T-cell (primary cell): ENCODE data around the gene DRD3. TPM values are rescaled to one million over a fixed set of nuclear protein-coding genes. Genes with fewer than 3 reads are reported as not detected.

ENCODE experiments used
- ATAC-seq, 4 experiments: fragments of 200-7000 bp in 3 of 4; fragments of 150-1000 bp in 1 of 4; cut with Tn5 transposase; replicated peaks in 1 of 4; 1 replicate in 3 of 4; 2 replicates in 1 of 4; pipeline ENCODE4 v1.10.0; 2021; ENCODE audit warnings: moderate library complexity in 3 of 4, mild to moderate bottlenecking in 2 of 4, moderate number of reproducible peaks in 1 of 4
- CTCF ChIA-PET, 2 donors: fragments of 300-600 bp; sonication (Branson Sonifier 250); formaldehyde crosslinking; loops; one replicate each; lab custom pipeline; 2022; ENCODE audit warnings: antibody characterized with exemption in 2 of 2; lab: Charles Lee
- POLR2A ChIA-PET, 2 donors: fragments of 300-600 bp; sonication (Branson Sonifier 250); formaldehyde crosslinking; loops; one replicate each; lab custom pipeline; 2022; ENCODE audit warnings: antibody characterized with exemption in 2 of 2; lab: Charles Lee
- DNase-seq, 35 experiments: peaks; one replicate each; pipeline versions ENCODE4 v3.0.0 to v3.0.0-alpha.2; 2013 to 2023
- H3K27ac ChIP-seq: one replicate; pipeline ENCODE4 v1.5.1; 2013; ENCODE audit warnings: low read length
- H3K27me3 ChIP-seq, 2 experiments: replicated peaks in 1 of 2; 1 replicate in 1 of 2; 2 replicates in 1 of 2; pipeline versions ENCODE4 v1.6.1 to v1.7.0; 2013; ENCODE audit warnings: low read length in 1 of 2, mixed read lengths in 1 of 2; ENCODE audit not compliant: control insufficient read depth in 2 of 2, insufficient read depth in 2 of 2; ENCODE audit errors: extremely low read depth in 1 of 2
- H3K36me3 ChIP-seq, 2 donors: 1 replicate in 1 of 2; 2 replicates in 1 of 2; pipeline versions ENCODE4 v1.6.1 to v1.7.0; 2013; ENCODE audit warnings: low read length in 1 of 2; ENCODE audit not compliant: control insufficient read depth in 2 of 2, insufficient read depth in 1 of 2; ENCODE audit errors: extremely low read depth in 1 of 2
- H3K4me1 ChIP-seq, 2 experiments: 1 replicate in 1 of 2; 2 replicates in 1 of 2; pipeline versions ENCODE4 v1.6.1 to v1.7.0; 2013; ENCODE audit warnings: low read length in 2 of 2, mixed read lengths in 1 of 2; ENCODE audit not compliant: insufficient read depth in 2 of 2, control insufficient read depth in 1 of 2; ENCODE audit errors: extremely low read depth in 1 of 2
- H3K4me3 ChIP-seq, 2 donors: 1 replicate in 1 of 2; 2 replicates in 1 of 2; pipeline versions ENCODE4 v1.5.1 to v1.7.0; 2013; ENCODE audit warnings: mild to moderate bottlenecking in 2 of 2, low read length in 1 of 2, moderate library complexity in 1 of 2; ENCODE audit not compliant: control insufficient read depth in 1 of 2; ENCODE audit errors: extremely low read depth in 1 of 2
- H3K9me3 ChIP-seq: 2 replicates; pipeline ENCODE4 v1.7.0; 2013
- H3K27ac Mint-ChIP-seq, 2 donors: one replicate each; pipeline ENCODE4 v1.8.0; 2020 to 2021; ENCODE audit warnings: mild to moderate bottlenecking in 2 of 2, mixed read lengths in 2 of 2
- H3K27me3 Mint-ChIP-seq, 2 donors: one replicate each; pipeline ENCODE4 v1.8.0; 2021 to 2022; ENCODE audit warnings: mixed read lengths in 2 of 2
- H3K36me3 Mint-ChIP-seq: one replicate; pipeline ENCODE4 v1.8.0; 2021; ENCODE audit warnings: mixed read lengths
- H3K4me1 Mint-ChIP-seq, 3 donors: one replicate each; pipeline ENCODE4 v1.8.0; 2020 to 2022; ENCODE audit warnings: mixed read lengths in 3 of 3, mild to moderate bottlenecking in 1 of 3
- H3K4me3 Mint-ChIP-seq, 3 donors: one replicate each; pipeline ENCODE4 v1.8.0; 2020 to 2022; ENCODE audit warnings: mild to moderate bottlenecking in 3 of 3, mixed read lengths in 3 of 3, moderate library complexity in 3 of 3
- H3K9me3 Mint-ChIP-seq, 3 donors: one replicate each; pipeline ENCODE4 v1.8.0; 2020 to 2022; ENCODE audit warnings: mixed read lengths in 3 of 3
- WGBS: methylation state at CpG from one replicate; pipeline ENCODE4 v1.1.5; 2013; ENCODE audit warnings: missing lambda C conversion rate; ENCODE audit not compliant: insufficient coverage; 5-methylcytosine and 5-hydroxymethylcytosine counted together
- total RNA-seq, 35 experiments: library from RNA in 6 of 35; stranded (reverse) in 6 of 35; fragments of 120-200 nt in 1 of 35; gene quantifications; one replicate each; pipeline versions ENCODE4 v1.2.1 to v1.2.4 and lab custom pipeline; 2013 to 2026

DRD3 gene
- total RNA-seq = under 1 TPM in 2 of 5 donors, not detected in 3; 0.23 to 0.26 TPM
- total RNA-seq (2013) = 0.31 TPM
- 0 to 0.64 (median 0.11) reads per million in 29 experiments for total RNA-seq (lab: John Stamatoyannopoulos, UW)

DNA sequence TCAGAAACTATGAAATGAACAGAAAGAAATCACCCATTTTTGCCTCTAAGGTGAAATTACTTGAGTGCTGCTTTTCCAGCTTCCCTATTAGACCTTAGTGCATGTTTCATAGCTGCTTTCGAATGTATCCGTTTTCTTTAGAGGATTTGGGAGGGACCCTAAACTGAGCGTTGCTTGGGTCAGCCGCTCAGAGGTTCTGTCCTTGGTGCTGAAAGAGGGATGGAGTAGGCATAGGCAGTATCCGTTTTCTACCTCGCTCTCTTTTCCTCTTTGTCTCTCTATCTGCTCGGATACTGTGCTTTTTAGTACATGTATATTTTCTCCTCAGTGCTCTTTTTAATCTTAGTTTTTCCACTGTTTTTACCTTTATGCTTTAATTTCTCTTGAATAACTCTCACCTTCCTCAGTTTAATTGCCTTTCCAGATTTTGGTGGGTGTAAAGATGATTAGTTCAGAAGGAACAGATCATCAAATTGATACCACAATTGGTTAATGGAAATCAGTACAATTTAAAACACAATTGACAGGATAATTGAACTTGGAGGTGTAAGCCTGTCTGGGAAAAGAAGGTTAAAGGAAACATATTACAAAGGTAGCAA lies at the start of gene DRD3:
TSS of gene DRD3 (minus strand) at position 283 of the 599 bp plus-strand sequence. CDS start 7,060 bp downstream, outside the sequence.
- Histone ChIP-seq H3K27me3 (no peaks in the 10 kb centered on the region), H3K4me3 (no peak within 1 kb of the TSS), H3K27ac (no peak within 1 kb of the TSS), H3K9me3 (no peaks in the 10 kb centered on the region), H3K4me1 (no peaks in the 10 kb centered on the region), H3K36me3 (no peaks in the 10 kb centered on the region)
- H3K4me1 Mint-ChIP-seq = peaks cover 7 to 13% (median 10%) of the 10 kb centered on the region in 3 donors
- no peak within 1 kb of the TSS for H3K27ac Mint-ChIP-seq
- 20% methylated on average over 1 of the region's 7 CpGs for WGBS
- H3K27me3 Mint-ChIP-seq = peaks cover 0 to 11% of the 10 kb centered on the region in 2 donors
- ChIA-PET CTCF (interaction anchor here in 1 of 2 donors (0.8 to 1.2 kb wide), 4 partner anchors 15 to 244 kb away, joined by 3 to 8 read pairs (median 4); no protein-coding TSS in a partner anchor), POLR2A (interaction anchor here in 1 of 2 donors (0.7 kb wide), 1 partner anchor 35 kb away, joined by 4 read pairs; no protein-coding TSS in a partner anchor)
- DNase-seq (peak in 7 of 35 experiments; percentile 1 to 42 (median 9)), ATAC-seq (peak in 1 of 4 experiments; percentile 43)
- H3K4me3 Mint-ChIP-seq = no peak within 1 kb of the TSS
- peaks cover under 1 to 7% (median 3%) of the 10 kb centered on the region in 3 donors for H3K9me3 Mint-ChIP-seq
- no peaks in the 10 kb centered on the region for H3K36me3 Mint-ChIP-seq

DNA sequence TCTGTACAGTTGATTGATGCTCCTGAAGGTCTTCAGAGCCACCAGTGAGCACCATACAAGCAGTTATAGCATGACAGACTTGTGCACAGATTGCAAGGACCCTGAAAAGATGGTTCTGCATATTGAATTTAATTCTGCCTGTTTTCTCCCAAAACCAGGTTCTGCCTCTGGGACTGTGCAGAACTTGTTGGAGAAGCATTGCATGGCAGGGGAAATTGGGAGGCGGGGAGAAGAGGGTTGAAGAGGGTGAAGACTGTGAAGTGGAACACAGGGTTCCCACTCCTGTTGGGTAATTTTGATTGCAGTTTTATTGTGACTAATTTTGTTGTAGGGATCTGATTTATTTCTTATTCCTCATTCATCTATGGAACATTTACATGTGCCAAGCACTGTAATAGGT lies 48.2 kb upstream of the DRD3 start:
- Mint-ChIP-seq H3K4me3 (peak overlapping the region in 1 of 3 donors; percentile 74), H3K36me3 (peaks cover 19% of the 10 kb centered on the region), H3K9me3 (peaks cover 7 to 14% (median 8%) of the 10 kb centered on the region in 3 donors), H3K27ac (peak overlapping the region; percentile 97 to 99), H3K4me1 (peaks cover 35 to 93% (median 87%) of the 10 kb centered on the region in 3 donors), H3K27me3 (no peaks in the 10 kb centered on the region)
- H3K27ac ChIP-seq = peak overlapping the region; percentile 87
- DNase-seq (no peak), ATAC-seq (no peak)
- ChIA-PET POLR2A (interaction anchor here (1.0 to 1.1 kb wide), 3 partner anchors 9 to 14 kb away, joined by 4 to 7 read pairs (median 4); no protein-coding TSS in a partner anchor), CTCF (interaction anchor here in 1 of 2 donors (0.5 to 1.7 kb wide), 4 partner anchors 12 to 118 kb away, joined by 3 to 10 read pairs (median 4); no protein-coding TSS in a partner anchor)
- peaks cover 9 to 54% of the 10 kb centered on the region in 2 experiments for H3K4me1 ChIP-seq
- no peaks in the 10 kb centered on the region for H3K36me3 ChIP-seq
- H3K27me3 ChIP-seq = no peaks in the 10 kb centered on the region
- H3K4me3 ChIP-seq = no peak overlapping the region
- peaks cover 2% of the 10 kb centered on the region for H3K9me3 ChIP-seq
- WGBS = no CpG with 5 or more reads among the region's 1 CpG

DNA sequence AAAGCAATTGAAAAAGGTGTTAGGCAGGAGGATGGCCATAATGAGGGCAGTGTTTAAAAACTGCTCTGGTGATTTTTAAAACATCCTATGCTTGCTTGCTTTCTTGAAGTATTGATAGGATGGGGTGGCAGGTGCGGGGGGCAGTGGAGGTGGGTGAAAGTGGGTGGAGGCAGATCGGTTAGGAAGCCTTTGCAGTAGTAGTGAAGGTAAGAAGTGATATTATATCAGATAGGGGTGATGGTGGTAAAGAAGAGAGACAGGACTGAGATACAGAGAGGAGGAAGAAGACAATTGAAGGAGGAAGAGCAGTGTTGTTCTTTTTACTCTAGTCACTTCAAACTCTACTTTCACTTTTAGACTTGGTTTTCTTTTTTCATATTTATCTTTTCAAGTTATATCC lies 47.5 kb upstream of the DRD3 start:
- ChIA-PET POLR2A (interaction anchor here in 1 of 2 donors (1.1 kb wide), 1 partner anchor 13 kb away, joined by 7 read pairs; no protein-coding TSS in a partner anchor), CTCF (no interaction called here)
- Histone ChIP-seq H3K36me3 (no peaks in the 10 kb centered on the region), H3K27ac (peak overlapping the region; percentile 87), H3K4me3 (no peak overlapping the region), H3K27me3 (no peaks in the 10 kb centered on the region), H3K4me1 (peaks cover 4 to 54% of the 10 kb centered on the region in 2 experiments), H3K9me3 (peaks cover 2% of the 10 kb centered on the region)
- Mint-ChIP-seq H3K9me3 (peaks cover 7 to 14% (median 8%) of the 10 kb centered on the region in 3 donors), H3K4me3 (peak overlapping the region; percentile 48 to 74 (median 56)), H3K4me1 (peaks cover 28 to 93% (median 85%) of the 10 kb centered on the region in 3 donors), H3K36me3 (peaks cover 19% of the 10 kb centered on the region), H3K27ac (peak overlapping the region; percentile 97 to 99), H3K27me3 (no peaks in the 10 kb centered on the region)
- 6% methylated on average over 2 of the region's 2 CpGs for WGBS
- DNase-seq (peak in 1 of 35 experiments; percentile 21), ATAC-seq (peak in 2 of 4 experiments; percentile 21 to 24)

DNA sequence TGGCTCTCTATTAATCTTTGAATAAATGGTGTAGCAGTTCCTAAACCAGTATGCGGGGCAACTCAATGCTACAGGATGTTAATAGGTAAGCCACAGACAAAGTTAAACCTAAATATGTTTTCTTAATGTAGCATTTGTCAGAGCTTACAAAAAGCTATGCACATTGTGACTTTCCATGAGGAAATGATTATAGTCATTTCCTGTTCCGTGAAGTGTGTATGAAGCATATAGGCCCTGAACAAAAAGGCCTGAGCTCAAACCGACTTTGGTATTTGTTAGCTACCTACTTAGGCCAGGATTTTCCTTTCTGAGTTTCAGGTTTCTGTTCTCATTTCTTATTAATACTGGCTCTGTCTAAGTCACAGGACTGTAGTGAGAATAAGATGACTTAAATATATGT lies 44.3 kb upstream of the DRD3 start:
- Mint-ChIP-seq H3K9me3 (peaks cover 7 to 14% (median 8%) of the 10 kb centered on the region in 3 donors), H3K27me3 (no peaks in the 10 kb centered on the region), H3K27ac (peak overlapping the region; percentile 92 to 97), H3K36me3 (peaks cover 23% of the 10 kb centered on the region), H3K4me3 (peak overlapping the region in 1 of 3 donors; percentile 41), H3K4me1 (peaks cover under 1 to 81% (median 75%) of the 10 kb centered on the region in 3 donors)
- 20% methylated on average over 1 of the region's 3 CpGs for WGBS
- Histone ChIP-seq H3K27ac (peak overlapping the region; percentile 87), H3K4me3 (no peak overlapping the region), H3K9me3 (peaks cover 2% of the 10 kb centered on the region), H3K4me1 (peaks cover 4 to 62% of the 10 kb centered on the region in 2 experiments), H3K27me3 (no peaks in the 10 kb centered on the region), H3K36me3 (no peaks in the 10 kb centered on the region)
- ChIA-PET CTCF (interaction anchor here (0.8 to 2.7 kb wide), 9 partner anchors 9 to 148 kb away, joined by 3 to 15 read pairs (median 3); partner anchors contain the start of gene TIGIT (in 1 of the 2)), POLR2A (interaction anchor here (0.6 to 1.3 kb wide), 4 partner anchors 9 to 871 kb away, joined by 3 to 48 read pairs (median 7); no protein-coding TSS in a partner anchor)
- DNase-seq (peak in 5 of 35 experiments; percentile 9 to 67 (median 16)), ATAC-seq (peak; percentile 64 to 85 (median 64))

DNA sequence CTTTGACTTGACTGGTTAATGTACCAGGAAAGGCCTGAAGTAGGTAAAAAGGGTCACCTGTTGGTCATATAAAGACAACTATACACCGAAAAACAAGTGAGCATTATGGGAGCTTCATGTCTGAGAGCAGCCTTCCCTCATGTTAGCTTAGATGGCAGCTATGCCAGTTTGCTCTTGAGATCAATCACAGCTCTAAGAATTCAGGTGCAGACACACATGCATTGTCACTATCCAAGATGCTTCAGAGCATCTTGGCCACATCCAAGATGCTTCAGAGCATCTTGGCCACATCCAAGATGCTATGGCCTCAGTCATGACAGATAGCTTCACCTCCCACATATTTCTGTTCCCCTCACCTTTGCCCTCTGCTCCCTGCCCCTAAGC lies 43.0 kb upstream of the DRD3 start:
- ChIA-PET CTCF (interaction anchor here (0.9 to 2.7 kb wide), 4 partner anchors 8 to 69 kb away, joined by 3 to 13 read pairs (median 4); no protein-coding TSS in a partner anchor), POLR2A (interaction anchor here in 1 of 2 donors (1.2 to 1.3 kb wide), 2 partner anchors 9 to 11 kb away, joined by 3 to 5 read pairs; no protein-coding TSS in a partner anchor)
- Histone ChIP-seq H3K4me3 (no peak overlapping the region), H3K36me3 (no peaks in the 10 kb centered on the region), H3K4me1 (peaks cover 6 to 68% of the 10 kb centered on the region in 2 experiments), H3K27me3 (no peaks in the 10 kb centered on the region), H3K27ac (peak overlapping the region; percentile 87), H3K9me3 (peaks cover 2% of the 10 kb centered on the region)
- peaks cover 7 to 14% (median 8%) of the 10 kb centered on the region in 3 donors for H3K9me3 Mint-ChIP-seq
- no peaks in the 10 kb centered on the region for H3K27me3 Mint-ChIP-seq
- H3K27ac Mint-ChIP-seq = peak overlapping the region; percentile 92 to 97
- peak; percentile 4 to 40 (median 28) for ATAC-seq
- DNase-seq = no peak
- peaks cover 26% of the 10 kb centered on the region for H3K36me3 Mint-ChIP-seq
- H3K4me3 Mint-ChIP-seq = peak overlapping the region in 1 of 3 donors; percentile 3
- 57% methylated on average over 1 of the region's 1 CpG for WGBS
- H3K4me1 Mint-ChIP-seq = peaks cover 0 to 70% (median 62%) of the 10 kb centered on the region in 3 donors
